T-helper 2 cell treated with Interferon-gamma antibody and Interleukin-4, amounts not matched to agents 100 ng/mL and 5 ng/mL, for 36 hours (primary cell): Measurements from ENCODE around the gene EMC9. TPM values are rescaled to one million over a fixed set of nuclear protein-coding genes. Genes with fewer than 3 reads are reported as not detected.

Experiments used
- intact Hi-C: fragments of 100-400 bp; cut with micrococcal nuclease; formaldehyde crosslinking; loops from one replicate; pipeline ENCODE4 v1.15.1; 2023
- total RNA-seq: library from RNA; stranded (reverse); gene quantifications from 2 replicates; pipeline ENCODE4 v1.2.3, GENCODE V29; 2022

EMC9 gene
- total RNA-seq, 1 donor from 2014 or later: 22.1 TPM

DNA sequence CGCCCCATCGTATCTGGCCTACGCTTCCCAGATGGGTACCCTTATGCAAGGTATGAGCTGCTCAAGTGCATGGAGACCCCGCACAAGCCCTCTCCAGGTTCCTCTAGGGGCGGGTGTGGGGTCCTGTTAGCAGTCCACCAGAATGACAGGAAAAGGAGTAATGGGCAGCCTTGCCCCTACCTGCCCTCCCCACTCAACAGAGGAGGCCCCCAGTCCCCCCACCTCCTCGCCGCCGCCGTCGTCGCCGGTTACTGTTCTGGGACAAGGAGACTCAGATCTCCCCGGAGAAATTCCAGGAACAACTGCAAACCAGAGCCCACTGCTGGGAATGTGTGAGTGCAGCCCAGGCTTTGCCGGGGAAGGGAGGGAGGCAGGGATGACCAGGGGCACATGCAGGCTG, 36.5 kb upstream of the EMC9 start:
- intact Hi-C loops: no loop called here

GRCh38 chr14:24177041-24177825, 35.8 kb upstream of the EMC9 start:
- intact Hi-C loops: no loop called here

- intact Hi-C loops: no loop called here
Measured at GRCh38 chr14:24176599-24176998, 35.2 kb upstream of the EMC9 start.

DNA sequence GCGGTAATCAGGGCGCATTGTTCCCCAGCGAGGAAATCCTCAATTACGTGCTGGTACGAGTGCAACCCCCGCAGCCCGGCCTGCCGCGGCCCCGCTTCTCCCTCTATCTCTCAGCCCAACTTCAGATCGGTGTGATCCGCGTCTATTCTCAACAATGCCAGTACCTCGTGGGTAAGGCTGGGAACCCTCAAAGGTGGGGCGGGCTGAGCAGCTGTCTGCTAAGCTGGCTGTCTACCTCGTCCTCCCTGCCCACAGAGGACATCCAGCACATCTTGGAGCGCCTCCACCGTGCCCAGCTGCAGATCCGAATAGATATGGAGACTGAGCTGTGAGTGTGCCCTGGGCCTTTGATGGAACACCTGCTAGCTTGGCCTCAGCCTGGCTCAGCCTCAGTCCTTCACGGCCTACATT, 31.5 kb upstream of the EMC9 start:
- intact Hi-C loops: no loop called here

GRCh38 chr14:24172261-24172860, 31.0 kb upstream of the EMC9 start:
- intact Hi-C loops: no loop called here

DNA sequence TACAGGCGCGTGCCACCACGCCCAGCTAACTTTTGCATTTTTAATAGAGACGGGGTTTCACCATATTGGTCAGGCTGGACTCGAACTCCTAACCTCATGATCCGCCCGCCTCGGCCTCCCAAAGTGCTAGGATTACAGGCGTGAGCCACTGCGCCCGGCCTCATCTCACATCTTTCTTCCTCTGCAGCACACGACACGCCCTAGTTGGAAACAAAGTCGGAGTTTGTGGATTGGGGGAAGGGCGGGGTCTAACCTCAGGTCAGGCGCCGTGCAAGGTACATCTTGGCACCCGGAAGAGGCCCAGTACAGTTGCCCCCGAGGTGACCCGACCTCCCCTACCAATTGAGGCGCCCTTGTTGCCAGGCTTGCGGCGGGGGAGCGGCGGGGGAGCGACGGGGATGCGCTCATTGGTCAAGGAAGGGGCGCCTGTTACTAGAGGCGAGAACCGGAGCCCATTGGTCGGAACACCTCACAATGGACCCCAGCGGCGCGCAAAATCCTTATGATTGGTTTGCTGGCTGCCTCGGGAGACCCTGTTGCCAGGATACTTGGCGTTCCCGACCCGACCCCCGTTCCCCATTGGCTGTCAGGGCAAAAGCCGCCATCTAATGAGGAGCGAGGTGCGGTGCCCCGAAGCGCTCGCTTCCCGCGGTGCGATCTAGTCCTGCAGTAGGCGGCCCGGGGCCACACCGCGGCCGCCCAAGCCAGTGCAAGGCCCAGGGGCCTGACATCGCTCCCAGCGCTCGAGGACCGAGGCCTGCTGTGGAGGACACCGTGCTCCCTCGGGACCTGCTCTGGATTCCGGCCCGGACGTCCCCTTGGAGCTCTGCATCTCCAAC, 30.2 kb upstream of the EMC9 start, which contains the start of gene REC8:
Gene REC8, plus strand, starts transcription at position 659 of the 839 bp plus-strand sequence. CDS start 473 bp downstream, outside the sequence.
- intact Hi-C loops: no loop called here

- intact Hi-C loops: no loop called here
Measured at GRCh38 chr14:24167469-24168114, 26.2 kb upstream of the EMC9 start.

DNA sequence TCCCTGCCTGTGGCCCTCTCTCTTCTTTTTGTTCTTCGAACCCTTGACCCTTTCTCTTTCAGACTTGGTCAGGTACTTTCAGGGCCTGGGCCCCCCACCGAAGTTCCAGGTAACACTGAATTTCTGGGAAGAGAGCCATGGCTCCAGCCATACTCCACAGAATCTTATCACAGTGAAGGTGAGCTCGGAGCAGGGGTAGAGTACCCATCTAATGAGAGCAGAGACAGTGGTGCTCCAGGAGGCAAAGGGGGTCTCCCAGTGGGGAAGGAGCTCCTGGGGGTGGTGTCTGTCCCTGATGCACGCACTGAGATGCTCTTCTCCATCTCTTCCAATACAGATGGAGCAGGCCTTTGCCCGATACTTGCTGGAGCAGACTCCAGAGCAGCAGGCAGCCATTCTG, 24.4 kb upstream of the EMC9 start:
- intact Hi-C loops: no loop called here

GRCh38 chr14:24164518-24164991, 23.2 kb upstream of the EMC9 start:
- intact Hi-C loops: no loop called here

GRCh38 chr14:24162093-24162492, 20.7 kb upstream of the EMC9 start:
- intact Hi-C loops: no loop called here

- intact Hi-C loops: loop anchor here (1.0 to 2.0 kb wide), 9 partner anchors 14 to 102 kb away; partner anchors contain the start of genes CHMP4A, DCAF11, EMC9 and IPO4
Measured at GRCh38 chr14:24160850-24161804, 19.7 kb upstream of the EMC9 start, which contains the start of gene IRF9. Gene IRF9 (plus strand): TSS chr14:24161265. CDS start chr14:24162145, 880 bp downstream.

DNA sequence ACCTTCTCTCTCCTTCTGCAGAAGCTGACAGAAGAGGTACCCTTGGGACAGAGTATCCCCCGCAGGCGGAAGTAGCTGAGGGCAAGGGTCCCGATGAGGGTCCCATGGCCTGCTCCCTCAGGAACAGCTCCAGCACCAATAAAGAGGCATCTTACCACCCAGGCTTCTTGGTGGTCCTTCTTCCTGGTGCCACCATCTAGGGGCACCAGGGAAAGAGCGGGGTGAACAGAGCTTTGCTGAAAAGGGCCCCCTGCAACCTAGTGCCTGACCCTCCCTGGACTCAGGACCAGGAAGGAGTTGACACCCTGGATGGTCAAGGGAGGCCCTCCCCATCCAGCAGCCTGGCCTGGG, 19.1 kb upstream of the EMC9 start:
- intact Hi-C loops: loop anchor here (2.0 kb wide), 1 partner anchor 102 kb away; no protein-coding TSS in a partner anchor

- intact Hi-C loops: loop anchor here (2.0 kb wide), 1 partner anchor 101 kb away; no protein-coding TSS in a partner anchor
Measured at GRCh38 chr14:24159777-24160498, 18.5 kb upstream of the EMC9 start.

GRCh38 chr14:24157331-24157730, 15.9 kb upstream of the EMC9 start:
- intact Hi-C loops: no loop called here

DNA sequence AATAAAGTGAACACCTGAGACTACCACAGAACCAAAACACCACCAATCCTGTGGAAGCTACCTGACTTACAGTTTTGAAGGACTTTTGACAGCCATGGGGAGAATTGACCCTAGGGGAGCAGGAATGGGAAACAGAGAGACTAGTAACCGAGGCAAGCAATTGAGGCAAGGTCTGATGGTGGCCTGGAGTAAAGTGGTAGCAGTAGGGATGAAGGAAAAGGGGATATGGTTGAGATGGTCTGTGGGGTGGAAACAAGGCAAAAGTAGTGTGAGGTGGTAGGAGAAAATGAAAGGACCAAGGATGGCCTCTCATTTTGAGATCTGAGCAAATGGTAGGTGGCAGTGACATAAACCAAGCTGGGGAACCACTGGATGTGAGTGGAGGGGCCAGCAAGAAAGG, 15.4 kb upstream of the EMC9 start:
- intact Hi-C loops: no loop called here

DNA sequence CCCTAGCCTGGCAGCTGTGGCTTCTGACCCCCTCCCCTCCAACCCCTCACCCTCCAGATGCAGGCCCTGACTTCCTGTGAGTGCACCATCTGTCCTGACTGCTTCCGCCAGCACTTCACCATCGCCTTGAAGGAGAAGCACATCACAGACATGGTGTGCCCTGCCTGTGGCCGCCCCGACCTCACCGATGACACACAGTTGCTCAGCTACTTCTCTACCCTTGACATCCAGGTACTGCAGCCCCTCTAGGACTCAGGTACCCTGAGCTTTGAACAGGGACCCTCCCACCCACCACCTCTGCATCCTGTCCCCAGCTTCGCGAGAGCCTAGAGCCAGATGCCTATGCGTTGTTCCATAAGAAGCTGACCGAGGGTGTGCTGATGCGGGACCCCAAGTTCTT, 13.7 kb upstream of the EMC9 start:
- intact Hi-C loops: no loop called here

DNA sequence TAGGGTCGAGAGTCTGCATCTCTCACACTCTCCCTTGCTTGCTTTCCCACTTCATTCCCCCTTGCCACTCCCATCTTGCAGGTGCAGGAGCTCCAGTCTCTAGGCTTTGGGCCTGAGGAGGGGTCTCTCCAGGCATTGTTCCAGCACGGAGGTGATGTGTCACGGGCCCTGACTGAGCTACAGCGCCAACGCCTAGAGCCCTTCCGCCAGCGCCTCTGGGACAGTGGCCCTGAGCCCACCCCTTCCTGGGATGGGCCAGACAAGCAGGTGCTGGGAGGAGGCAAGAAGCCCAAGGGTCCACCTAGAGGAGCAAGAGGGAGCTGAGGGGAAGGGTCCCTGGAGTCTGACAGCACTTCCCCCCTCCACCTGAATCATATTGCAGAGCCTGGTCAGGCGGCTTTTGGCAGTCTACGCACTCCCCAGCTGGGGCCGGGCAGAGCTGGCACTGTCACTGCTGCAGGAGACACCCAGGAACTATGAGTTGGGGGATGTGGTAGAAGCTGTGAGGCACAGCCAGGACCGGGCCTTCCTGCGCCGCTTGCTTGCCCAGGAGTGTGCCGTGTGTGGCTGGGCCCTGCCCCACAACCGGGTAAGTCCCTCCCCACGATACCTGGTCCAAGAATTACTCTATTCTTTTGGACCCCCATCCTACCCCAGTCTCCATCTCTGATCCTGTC, 10.2 kb upstream of the EMC9 start:
- intact Hi-C loops: no loop called here

DNA sequence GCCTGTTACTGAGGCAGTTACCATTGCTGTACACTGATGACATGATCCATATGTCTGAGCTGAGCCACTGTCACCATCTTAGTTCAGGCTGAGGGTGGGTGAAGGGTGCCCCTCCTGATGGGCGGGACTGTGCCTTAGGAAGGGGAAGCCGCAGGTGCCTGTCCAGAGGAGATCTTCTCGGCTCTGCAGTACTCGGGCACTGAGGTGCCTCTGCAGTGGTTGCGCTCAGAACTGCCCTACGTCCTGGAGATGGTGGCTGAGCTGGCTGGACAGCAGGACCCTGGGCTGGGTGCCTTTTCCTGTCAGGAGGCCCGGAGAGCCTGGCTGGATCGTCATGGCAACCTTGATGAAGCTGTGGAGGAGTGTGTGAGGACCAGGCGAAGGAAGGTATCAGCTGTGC, 9.6 kb upstream of the EMC9 start:
- intact Hi-C loops: no loop called here

DNA sequence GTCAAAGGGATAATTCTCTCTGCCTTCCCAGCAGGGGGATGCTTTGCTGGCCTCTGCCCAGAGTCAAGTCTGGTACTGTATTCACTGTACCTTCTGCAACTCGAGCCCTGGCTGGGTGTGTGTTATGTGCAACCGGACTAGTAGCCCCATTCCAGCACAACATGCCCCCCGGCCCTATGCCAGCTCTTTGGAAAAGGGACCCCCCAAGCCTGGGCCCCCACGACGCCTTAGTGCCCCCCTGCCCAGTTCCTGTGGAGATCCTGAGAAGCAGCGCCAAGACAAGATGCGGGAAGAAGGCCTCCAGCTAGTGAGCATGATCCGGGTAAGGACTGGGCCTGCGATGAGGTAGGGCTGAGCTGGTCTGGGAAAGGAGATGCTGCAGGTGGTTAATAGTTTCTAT, 9.2 kb upstream of the EMC9 start:
- intact Hi-C loops: no loop called here
